ENCODE measurements around the gene PTPN5. TPM values are rescaled to one million over a fixed set of nuclear protein-coding genes. Genes with fewer than 3 reads are reported as not detected.

Gene PTPN5
- total and polyA plus RNA-seq, 9 donors, result 0.43 to 9.5 (median 1.5) TPM

DNA sequence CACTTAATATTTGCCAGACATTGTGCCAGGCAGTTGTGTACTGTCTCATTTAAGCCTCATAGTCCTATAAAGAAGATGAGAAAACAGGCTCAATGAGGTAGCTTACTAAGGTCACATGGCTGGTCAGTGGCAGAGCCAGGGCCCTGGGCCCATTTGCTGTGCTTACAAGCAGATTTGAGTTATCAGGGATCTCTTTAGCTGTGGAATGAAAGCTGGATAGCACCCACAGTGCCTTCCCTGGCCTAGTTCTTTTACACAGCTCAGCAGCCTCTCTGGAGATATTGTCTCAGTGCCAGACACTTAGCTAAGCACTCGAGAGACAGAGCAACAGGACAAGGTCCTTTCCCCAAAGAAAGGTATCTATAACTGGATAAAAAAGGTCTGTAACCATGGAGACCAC, 86.9 kb downstream of the PTPN5 start:
- peaks cover 24% of the 10 kb centered on the region for H3K4me1 ChIP-seq (ENCODE audit: insufficient read depth)
- no peak for DNase-seq
- H3K9me3 ChIP-seq, result no peaks in the 10 kb centered on the region
- peak overlapping the region in 1 of 2 donors; percentile 19 for H3K27ac ChIP-seq
- H3K27me3 ChIP-seq, result no peaks in the 10 kb centered on the region
- TF ChIP-seq POLR2A (IDR thresholded peaks at IDR 0.05), result no peak
- TF ChIP-seq EP300 (IDR thresholded peaks at IDR 0.05), result no peak
- TF ChIP-seq, protein P1, sequence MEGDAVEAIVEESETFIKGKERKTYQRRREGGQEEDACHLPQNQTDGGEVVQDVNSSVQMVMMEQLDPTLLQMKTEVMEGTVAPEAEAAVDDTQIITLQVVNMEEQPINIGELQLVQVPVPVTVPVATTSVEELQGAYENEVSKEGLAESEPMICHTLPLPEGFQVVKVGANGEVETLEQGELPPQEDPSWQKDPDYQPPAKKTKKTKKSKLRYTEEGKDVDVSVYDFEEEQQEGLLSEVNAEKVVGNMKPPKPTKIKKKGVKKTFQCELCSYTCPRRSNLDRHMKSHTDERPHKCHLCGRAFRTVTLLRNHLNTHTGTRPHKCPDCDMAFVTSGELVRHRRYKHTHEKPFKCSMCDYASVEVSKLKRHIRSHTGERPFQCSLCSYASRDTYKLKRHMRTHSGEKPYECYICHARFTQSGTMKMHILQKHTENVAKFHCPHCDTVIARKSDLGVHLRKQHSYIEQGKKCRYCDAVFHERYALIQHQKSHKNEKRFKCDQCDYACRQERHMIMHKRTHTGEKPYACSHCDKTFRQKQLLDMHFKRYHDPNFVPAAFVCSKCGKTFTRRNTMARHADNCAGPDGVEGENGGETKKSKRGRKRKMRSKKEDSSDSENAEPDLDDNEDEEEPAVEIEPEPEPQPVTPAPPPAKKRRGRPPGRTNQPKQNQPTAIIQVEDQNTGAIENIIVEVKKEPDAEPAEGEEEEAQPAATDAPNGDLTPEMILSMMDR (IDR thresholded peaks at IDR 0.05), result no peak
- WGBS, 3 donors, result 21 to 33% (median 32%) methylated on average over 1 of the region's 1 CpG
- intact Hi-C loops (cut with DNase I), result loop anchor here in 1 of 4 donors (10.0 kb wide), 1 partner anchor 70 kb away; the partner anchor contains the start of gene SPTY2D1
- H3K4me3 ChIP-seq, result no peak overlapping the region
- no peaks in the 10 kb centered on the region for H3K36me3 ChIP-seq

DNA sequence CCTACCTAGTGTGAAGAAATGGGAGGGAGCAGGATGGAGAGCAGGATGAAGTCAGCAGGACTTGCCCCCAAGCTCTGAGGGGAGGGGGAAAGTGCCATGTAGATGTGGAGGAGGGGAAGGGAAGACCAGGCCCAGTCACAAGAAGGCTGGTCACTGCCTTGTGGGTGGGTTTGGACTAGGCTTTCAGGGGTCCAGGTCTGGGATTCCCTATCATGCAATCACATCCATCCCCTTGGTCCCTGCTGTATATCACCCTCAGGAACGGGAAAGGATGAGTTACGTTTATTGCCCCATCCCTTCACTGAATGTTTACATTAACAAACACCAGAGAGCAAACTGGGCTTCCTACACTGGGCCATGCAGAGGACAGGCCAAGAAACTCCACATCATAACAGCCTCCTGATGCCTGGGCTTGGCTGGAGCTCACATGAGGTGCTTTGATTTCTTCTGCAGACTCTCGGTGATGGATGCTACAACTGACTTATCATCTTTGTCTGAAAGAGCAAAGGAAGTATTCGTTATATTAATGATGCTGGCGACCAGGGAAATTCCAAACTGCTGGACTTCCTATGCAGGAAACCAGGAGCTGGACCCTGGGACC, 87.5 kb downstream of the PTPN5 start:
- no peak for DNase-seq
- TF ChIP-seq, protein P1 (IDR thresholded peaks at IDR 0.05), result no peak
- TF ChIP-seq POLR2A (IDR thresholded peaks at IDR 0.05) (no peak), EP300 (IDR thresholded peaks at IDR 0.05) (no peak)
- Histone ChIP-seq H3K27me3 (no peaks in the 10 kb centered on the region), H3K4me3 (no peak overlapping the region), H3K36me3 (no peaks in the 10 kb centered on the region), H3K4me1 (ENCODE audit: insufficient read depth) (peaks cover 27% of the 10 kb centered on the region), H3K27ac (peak overlapping the region in 1 of 2 donors; percentile 19), H3K9me3 (no peaks in the 10 kb centered on the region)
- WGBS, 3 donors, result 81 to 88% (median 83%) methylated on average over 5 of the region's 5 CpGs
- intact Hi-C loops (cut with DNase I), result loop anchor here in 1 of 4 donors (10.0 kb wide), 1 partner anchor 69 kb away; the partner anchor contains the start of gene SPTY2D1

DNA sequence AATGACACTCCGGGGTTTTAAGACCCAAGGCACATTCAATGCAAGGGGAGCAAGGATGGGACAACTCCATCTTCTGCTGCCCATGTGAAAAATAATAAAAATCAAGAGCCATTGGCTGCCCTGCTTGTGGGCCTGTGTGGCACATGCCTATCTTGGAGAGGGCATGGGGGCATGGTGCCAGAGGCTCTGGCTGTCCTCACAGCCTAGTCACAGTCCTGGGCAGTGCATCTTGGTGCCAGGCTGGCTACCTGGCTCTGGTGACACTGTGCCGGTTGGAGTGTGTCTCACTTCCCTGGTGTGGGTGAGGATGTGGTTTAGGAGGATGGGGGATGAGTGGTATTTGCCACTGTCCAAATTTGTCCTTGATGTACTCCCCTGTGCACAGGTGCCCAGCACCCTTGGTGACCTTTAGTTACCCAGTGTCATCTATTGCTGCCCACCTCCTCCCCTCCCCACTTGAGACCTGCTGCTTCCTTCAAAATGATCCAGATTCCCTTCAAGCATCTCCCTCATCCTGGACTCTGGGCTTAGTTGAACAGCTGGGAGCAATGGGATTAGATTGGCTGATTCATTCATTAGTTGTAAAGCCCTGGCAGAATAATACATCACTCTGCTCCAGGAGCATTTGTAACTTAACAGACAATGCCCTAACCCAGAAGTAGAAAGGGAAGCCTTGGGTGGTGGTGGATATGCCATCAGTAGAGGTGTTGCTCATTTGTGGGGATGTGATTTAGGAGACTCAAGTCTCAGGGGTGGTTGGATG, 88.4 kb downstream of the PTPN5 start:
- Histone ChIP-seq H3K27ac (no peak overlapping the region), H3K9me3 (no peaks in the 10 kb centered on the region), H3K27me3 (no peaks in the 10 kb centered on the region), H3K4me3 (no peak overlapping the region), H3K4me1 (ENCODE audit: insufficient read depth) (peaks cover 27% of the 10 kb centered on the region), H3K36me3 (no peaks in the 10 kb centered on the region)
- no peak for TF ChIP-seq EP300 (IDR thresholded peaks at IDR 0.05)
- TF ChIP-seq, protein P1 (IDR thresholded peaks at IDR 0.05), result no peak
- TF ChIP-seq POLR2A (IDR thresholded peaks at IDR 0.05), result no peak
- no peak for DNase-seq
- 67 to 92% (median 89%) methylated on average over 2 of the region's 2 CpGs for WGBS, 3 donors
- intact Hi-C loops (cut with DNase I), result loop anchor here in 1 of 4 donors (10.0 kb wide), 1 partner anchor 68 kb away; the partner anchor contains the start of gene SPTY2D1

DNA sequence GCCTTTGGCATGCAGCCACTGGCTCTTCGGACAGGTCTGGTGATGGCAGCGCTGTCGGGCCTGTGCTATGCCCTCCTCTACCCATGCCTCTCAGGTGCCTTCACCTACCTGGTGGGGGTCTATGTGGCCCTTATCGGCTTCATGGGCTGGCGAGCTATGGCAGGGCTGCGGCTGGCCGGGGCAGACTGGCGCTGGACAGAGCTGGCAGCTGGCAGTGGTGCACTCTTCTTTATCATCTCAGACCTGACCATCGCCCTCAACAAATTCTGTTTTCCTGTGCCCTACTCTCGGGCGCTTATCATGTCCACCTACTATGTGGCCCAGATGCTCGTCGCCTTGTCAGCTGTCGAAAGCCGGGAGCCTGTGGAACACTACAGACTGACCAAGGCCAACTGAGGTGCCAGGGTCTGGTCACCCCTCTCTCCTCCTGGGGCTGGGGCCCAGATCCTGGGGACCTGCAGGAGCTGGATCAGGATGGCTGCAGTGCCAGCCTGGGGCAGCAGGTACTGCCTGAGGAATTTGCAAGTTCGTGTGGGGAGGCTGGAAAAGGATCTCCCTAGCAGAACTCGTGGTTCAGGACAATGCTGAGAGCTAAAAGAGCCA, 89.9 kb downstream of the PTPN5 start:
- Histone ChIP-seq H3K4me1 (ENCODE audit: insufficient read depth) (peaks cover 25% of the 10 kb centered on the region), H3K9me3 (no peaks in the 10 kb centered on the region), H3K4me3 (no peak overlapping the region), H3K27me3 (no peaks in the 10 kb centered on the region), H3K36me3 (no peaks in the 10 kb centered on the region), H3K27ac (peak overlapping the region in 1 of 2 donors; percentile 100)
- WGBS, 3 donors, result 93 to 97% (median 94%) methylated on average over 17 of the region's 17 CpGs
- no peak for DNase-seq
- TF ChIP-seq, protein P1 (IDR thresholded peaks at IDR 0.05), result no peak
- TF ChIP-seq POLR2A (IDR thresholded peaks at IDR 0.05), result no peak
- TF ChIP-seq EP300 (IDR thresholded peaks at IDR 0.05), result no peak
- intact Hi-C loops (cut with DNase I), result loop anchor here in 2 of 4 donors (2.0 to 10.0 kb wide), 2 partner anchors 19 to 67 kb away; partner anchors contain the start of gene SPTY2D1 (in 1 of the 2)

Measured in ovary (tissue), 9 donors.